GM19240 (cell line): ENCODE data around the gene LCN1.

Experiments used
- DNase-seq: peaks from one replicate; pipeline ENCODE4 v3.0.0; 2011; ENCODE audit warnings: low spot score; ENCODE audit not compliant: insufficient read length

Gene LCN1

GRCh38 chr9:135520916-135521607 lies at the start of gene LCN1:
LCN1 (plus strand) TSS chr9:135521440; CDS start chr9:135521498, 58 bp downstream.
- DNase-seq = no peak

GRCh38 chr9:135471791-135472640 lies 49.2 kb upstream of the LCN1 start:
- no peak for DNase-seq

GRCh38 chr9:135473972-135474543 lies 47.2 kb upstream of the LCN1 start:
- no peak for DNase-seq

- no peak for DNase-seq
Measured at GRCh38 chr9:135474915-135475314, 46.3 kb upstream of the LCN1 start.

- no peak for DNase-seq
Measured at GRCh38 chr9:135476561-135477355, 44.5 kb upstream of the LCN1 start.

GRCh38 chr9:135478191-135478590 lies 43.0 kb upstream of the LCN1 start:
- no peak for DNase-seq

GRCh38 chr9:135478829-135479468 lies 42.3 kb upstream of the LCN1 start:
- no peak for DNase-seq

- DNase-seq = no peak
Measured at GRCh38 chr9:135479469-135480052, 41.7 kb upstream of the LCN1 start, which contains the start of gene PPP1R26. PPP1R26 (plus strand) TSS chr9:135479782; CDS start chr9:135484511, 4,729 bp downstream.

- DNase-seq = no peak
Measured at GRCh38 chr9:135480071-135480939, 40.9 kb upstream of the LCN1 start.

GRCh38 chr9:135480940-135481310 lies 40.3 kb upstream of the LCN1 start:
- DNase-seq = no peak

GRCh38 chr9:135482015-135482754 lies 39.1 kb upstream of the LCN1 start:
- no peak for DNase-seq

GRCh38 chr9:135484460-135485277 lies 36.6 kb upstream of the LCN1 start:
- no peak for DNase-seq

GRCh38 chr9:135485385-135485784 lies 35.9 kb upstream of the LCN1 start:
- no peak for DNase-seq

GRCh38 chr9:135485832-135486231 lies 35.4 kb upstream of the LCN1 start:
- no peak for DNase-seq

GRCh38 chr9:135486267-135487065 lies 34.8 kb upstream of the LCN1 start:
- no peak for DNase-seq

GRCh38 chr9:135487281-135488012 lies 33.8 kb upstream of the LCN1 start:
- no peak for DNase-seq

GRCh38 chr9:135488013-135488330 lies 33.3 kb upstream of the LCN1 start:
- DNase-seq = no peak
